Mammary epithelial cell (primary cell): ENCODE measurements around the gene FBXL5.

Experiments used
- EZH2 ChIP-seq: IDR thresholded peaks from 2 replicates; pipeline ENCODE4 v1.6.1; 2012; ENCODE audit warnings: low read length, inconsistent platforms, borderline replicate concordance
- TF ChIP-seq, protein P1 (sequence below), 2 donors: IDR thresholded peaks in 1 of 2; conservative IDR thresholded peaks in 1 of 2; 2 replicates each; pipeline ENCODE4 v1.5.1; 2011 to 2012; ENCODE audit warnings: inconsistent platforms in 2 of 2, low read length in 2 of 2, mild to moderate bottlenecking in 2 of 2, control low read depth in 1 of 2, low read depth in 1 of 2; ENCODE audit not compliant: insufficient read depth in 1 of 2; ENCODE audit errors: extremely low read depth in 1 of 2

DNA sequence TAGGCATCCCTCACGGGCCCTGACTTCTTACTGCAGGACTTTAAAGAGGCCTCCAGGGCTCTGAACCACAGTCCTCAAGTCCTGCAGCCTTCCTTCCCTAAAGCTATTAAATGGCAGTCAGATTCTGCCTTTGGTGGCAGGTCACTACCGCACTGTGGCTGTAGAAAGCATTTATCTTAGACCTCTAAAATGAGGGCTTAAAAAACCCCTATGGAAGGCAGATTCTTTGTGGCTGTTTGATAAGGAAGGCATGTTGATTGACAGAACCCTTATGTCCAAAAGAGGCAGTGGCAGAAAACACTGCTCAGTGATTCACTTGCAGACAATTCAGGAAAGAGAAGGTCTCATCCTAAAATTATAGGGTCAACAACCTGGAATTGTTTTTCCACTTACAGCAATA lies 79.2 kb downstream of the FBXL5 start:
- TF ChIP-seq, protein P1, sequence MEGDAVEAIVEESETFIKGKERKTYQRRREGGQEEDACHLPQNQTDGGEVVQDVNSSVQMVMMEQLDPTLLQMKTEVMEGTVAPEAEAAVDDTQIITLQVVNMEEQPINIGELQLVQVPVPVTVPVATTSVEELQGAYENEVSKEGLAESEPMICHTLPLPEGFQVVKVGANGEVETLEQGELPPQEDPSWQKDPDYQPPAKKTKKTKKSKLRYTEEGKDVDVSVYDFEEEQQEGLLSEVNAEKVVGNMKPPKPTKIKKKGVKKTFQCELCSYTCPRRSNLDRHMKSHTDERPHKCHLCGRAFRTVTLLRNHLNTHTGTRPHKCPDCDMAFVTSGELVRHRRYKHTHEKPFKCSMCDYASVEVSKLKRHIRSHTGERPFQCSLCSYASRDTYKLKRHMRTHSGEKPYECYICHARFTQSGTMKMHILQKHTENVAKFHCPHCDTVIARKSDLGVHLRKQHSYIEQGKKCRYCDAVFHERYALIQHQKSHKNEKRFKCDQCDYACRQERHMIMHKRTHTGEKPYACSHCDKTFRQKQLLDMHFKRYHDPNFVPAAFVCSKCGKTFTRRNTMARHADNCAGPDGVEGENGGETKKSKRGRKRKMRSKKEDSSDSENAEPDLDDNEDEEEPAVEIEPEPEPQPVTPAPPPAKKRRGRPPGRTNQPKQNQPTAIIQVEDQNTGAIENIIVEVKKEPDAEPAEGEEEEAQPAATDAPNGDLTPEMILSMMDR (conservative IDR thresholded peaks at IDR 0.05 in 1 of 2, IDR thresholded peaks at IDR 0.05 in 1 of 2; ENCODE audit: extremely low read depth in 1 of 2, insufficient read depth in 1 of 2, low read depth in 1 of 2, low read length in 2 of 2), result no peak
- no peak for TF ChIP-seq EZH2
